GM13976 (cell line): ENCODE results near the gene NAPEPLD.

Source experiments
- DNase-seq: peaks from one replicate; pipeline ENCODE4 v3.0.0; 2012; ENCODE audit warnings: low spot score
- CTCF ChIP-seq: IDR thresholded peaks from 2 replicates; pipeline ENCODE4 v1.5.1; 2012; ENCODE audit warnings: borderline replicate concordance, mild to moderate bottlenecking; ENCODE audit not compliant: insufficient read depth; ENCODE audit errors: extremely low read depth, missing control alignments, control extremely low read depth
- in situ Hi-C: fragments of 300-500 bp; cut with MboI; formaldehyde crosslinking; loops from one replicate; pipeline ENCODE4 v1.12.0; 2022; ENCODE audit warnings: low sequenced_read_pairs, mixed read lengths, inconsistent platforms; ENCODE audit not compliant: unreplicated experiment

NAPEPLD gene

GRCh38 chr7:103142494-103142893 is 6.4 kb downstream of the NAPEPLD start:
- DNase-seq = no peak
- in situ Hi-C loops = no loop called here
- TF ChIP-seq CTCF = no peak

GRCh38 chr7:103141753-103142404 is 7.0 kb downstream of the NAPEPLD start:
- no peak for DNase-seq
- in situ Hi-C loops = no loop called here
- TF ChIP-seq CTCF = no peak

GRCh38 chr7:103140685-103141084 is 8.2 kb downstream of the NAPEPLD start:
- no peak for TF ChIP-seq CTCF
- in situ Hi-C loops = no loop called here
- DNase-seq = no peak

GRCh38 chr7:103140061-103140460 is 8.8 kb downstream of the NAPEPLD start:
- no peak for TF ChIP-seq CTCF
- in situ Hi-C loops = no loop called here
- no peak for DNase-seq

GRCh38 chr7:103134836-103135554 is 13.9 kb downstream of the NAPEPLD start:
- in situ Hi-C loops = no loop called here
- TF ChIP-seq CTCF = no peak
- DNase-seq = no peak

- no peak for DNase-seq
These were observed 15.8 kb downstream of the NAPEPLD start for GRCh38 chr7:103132995-103133688.

More at GRCh38 chr7:103132995-103133688, 15.8 kb downstream of the NAPEPLD start:
- in situ Hi-C loops = no loop called here
- TF ChIP-seq CTCF = no peak
